IPS-NIHi11 (cell line): Measurements from ENCODE around the gene GNPDA1.
A peak's percentile ranks its signal among the peaks of the same experiment; 100 is the strongest.

Experiments used
- DNase-seq: peaks from one replicate; pipeline ENCODE4 v3.0.0; 2012; ENCODE audit warnings: mixed read lengths, low spot score

Gene GNPDA1

GRCh38 chr5:142023836-142024235, 11.0 kb upstream of the GNPDA1 start:
- DNase-seq: no peak

- no peak for DNase-seq
Observed at GRCh38 chr5:142020122-142020659, 7.4 kb upstream of the GNPDA1 start.

- no peak for DNase-seq
Observed at GRCh38 chr5:142017832-142018427, 5.1 kb upstream of the GNPDA1 start.

- no peak for DNase-seq
Observed at GRCh38 chr5:142016556-142016955, 3.7 kb upstream of the GNPDA1 start.

GRCh38 chr5:142015781-142016533, 3.1 kb upstream of the GNPDA1 start:
- DNase-seq: no peak

GRCh38 chr5:142014911-142015584, 2.2 kb upstream of the GNPDA1 start:
- DNase-seq: peak; percentile 52

GRCh38 chr5:142013734-142014521, 1.1 kb upstream of the GNPDA1 start:
- no peak for DNase-seq

GRCh38 chr5:142012186-142012785, 541 bp downstream of the GNPDA1 start:
- peak; percentile 72 for DNase-seq

- DNase-seq: no peak
Observed at GRCh38 chr5:142011572-142012185, 1.1 kb downstream of the GNPDA1 start.

- DNase-seq: no peak
Observed at GRCh38 chr5:142009886-142010285, 2.9 kb downstream of the GNPDA1 start.

GRCh38 chr5:142008813-142009212, 4.0 kb downstream of the GNPDA1 start:
- DNase-seq: no peak

GRCh38 chr5:142007237-142007544, 5.6 kb downstream of the GNPDA1 start:
- DNase-seq: no peak

GRCh38 chr5:142006363-142007236, 6.2 kb downstream of the GNPDA1 start:
- DNase-seq: no peak

GRCh38 chr5:142003266-142003800, 9.5 kb downstream of the GNPDA1 start:
- no peak for DNase-seq

- peak; percentile 29 for DNase-seq
Observed at GRCh38 chr5:142000704-142001484, 11.9 kb downstream of the GNPDA1 start.

- no peak for DNase-seq
Observed at GRCh38 chr5:142000173-142000572, 12.7 kb downstream of the GNPDA1 start.

- no peak for DNase-seq
Observed at GRCh38 chr5:141997358-141997960, 15.4 kb downstream of the GNPDA1 start.

GRCh38 chr5:141995656-141996055, 17.2 kb downstream of the GNPDA1 start:
- DNase-seq: no peak
